Transverse colon (tissue), 4 donors: ENCODE measurements around the gene JADE3. TPM values are rescaled to one million over a fixed set of nuclear protein-coding genes. Genes with fewer than 3 reads are reported as not detected.

Source experiments
- DNase-seq: peaks from one replicate; pipeline ENCODE4 v3.0.0-alpha.2; 2019
- H3K27ac ChIP-seq, 4 donors: fragments of 200-600 bp; sonication (generic); 2 replicates each; pipeline ENCODE4 v1.5.1; 2016 to 2018; ENCODE audit warnings: inconsistent platforms in 4 of 4
- H3K27me3 ChIP-seq: fragments of 200-600 bp; sonication (generic); 2 replicates; pipeline ENCODE4 v1.5.1; 2017; ENCODE audit warnings: inconsistent platforms
- H3K36me3 ChIP-seq, 4 donors: fragments of 200-600 bp; sonication (generic); 2 replicates each; pipeline ENCODE4 v1.5.1; 2017 to 2019; ENCODE audit warnings: inconsistent platforms in 4 of 4
- H3K4me1 ChIP-seq, 4 donors: fragments of 200-600 bp; sonication (generic); 2 replicates each; pipeline ENCODE4 v1.5.1; 2017 to 2020; ENCODE audit warnings: inconsistent platforms in 4 of 4
- H3K4me3 ChIP-seq, 4 donors: fragments of 200-600 bp; sonication (generic); 1 replicate in 1 of 4; 2 replicates in 3 of 4; pipeline versions ENCODE4 v1.5.1 to v1.6.1; 2017 to 2019; ENCODE audit warnings: inconsistent platforms in 4 of 4
- H3K9me3 ChIP-seq, 2 donors: fragments of 200-600 bp; sonication (generic); 2 replicates each; pipeline ENCODE4 v1.5.1; 2017 to 2019; ENCODE audit warnings: inconsistent platforms in 2 of 2
- EP300 ChIP-seq: sonication (generic); formaldehyde crosslinking; IDR thresholded peaks from one replicate; pipeline ENCODE4 v1.6.1; 2017; ENCODE audit warnings: antibody characterized with exemption, low read depth
- POLR2A ChIP-seq: fragments of 450-650 bp; IDR thresholded peaks from one replicate; pipeline ENCODE4 v1.6.1; 2016; ENCODE audit warnings: antibody characterized with exemption, mild to moderate bottlenecking, moderate library complexity
- POLR2AphosphoS5 ChIP-seq, 3 donors: sonication (generic); formaldehyde crosslinking; IDR thresholded peaks; one replicate each; pipeline ENCODE4 v1.6.1; 2016; ENCODE audit warnings: antibody characterized with exemption in 3 of 3
- WGBS, 2 donors: methylation state at CpG; one replicate each; pipeline ENCODE4 v1.1.5; 2018; ENCODE audit warnings: low coverage in 1 of 2; 5-methylcytosine and 5-hydroxymethylcytosine counted together
- in situ Hi-C, 4 donors: fragments of 200-750 bp; cut with MboI; loops; one replicate each; pipeline versions ENCODE4 v1.15.0 to v1.15.1; 2017; ENCODE audit warnings: low sequenced_read_pairs in 3 of 4, low pct_ligation_motif_present in 1 of 4, low pct_unique_long_range_greater_than_20kb in 1 of 4
- intact Hi-C: fragments of 100-400 bp; cut with DNase I; formaldehyde crosslinking; loops from one replicate; pipeline ENCODE4 v1.15.1; 2023; ENCODE audit warnings: low total_unique reads
- total RNA-seq, 4 donors: library from RNA; depleted of rRNA; stranded (reverse); fragments of >200 nt; gene quantifications; one replicate each; pipeline ENCODE4 v1.1.0, GENCODE V29; 2016
- TF ChIP-seq, protein P1 (sequence below), 5 experiments: fragments of 200-600 bp in 3 of 5; fragments of 450-650 bp in 2 of 5; sonication (generic) in 3 of 5; IDR thresholded peaks; 1 replicate in 2 of 5; 2 replicates in 3 of 5; pipeline ENCODE4 v1.5.1; 2016 to 2017; ENCODE audit warnings: antibody characterized with exemption in 5 of 5, inconsistent platforms in 3 of 5, mild to moderate bottlenecking in 2 of 5, moderate library complexity in 1 of 5

JADE3 gene
- total RNA-seq, 4 donors from 2014 or later: 0.60 to 5.6 (median 3.1) TPM

DNA sequence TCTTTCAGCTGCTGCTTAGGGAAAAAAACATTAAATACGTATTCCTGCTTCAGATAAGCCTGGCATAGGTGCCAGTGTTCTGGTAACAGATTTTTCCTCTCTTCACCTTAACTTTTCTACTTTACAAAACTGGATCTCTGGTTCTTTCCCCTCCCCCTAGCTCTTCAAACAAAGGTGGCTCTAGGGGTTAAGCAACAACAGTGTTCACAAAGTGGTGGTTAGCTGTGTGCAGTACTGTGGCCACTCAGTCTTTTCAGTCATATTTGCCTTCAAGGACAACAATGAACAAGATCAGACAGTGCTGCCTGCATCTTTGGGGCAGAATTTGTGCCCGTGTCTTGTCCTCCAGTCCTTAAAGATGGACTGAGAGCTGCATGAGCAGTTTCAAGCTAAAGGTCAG lies 151.0 kb downstream of the JADE3 start:
- DNase-seq: no peak

GRCh38 chrX:47068214-47068613 lies 156.0 kb downstream of the JADE3 start:
- TF ChIP-seq POLR2A (no peak), POLR2AphosphoS5 (IDR thresholded peaks at IDR 0.05) (no peak), EP300 (no peak)
- TF ChIP-seq, protein P1, sequence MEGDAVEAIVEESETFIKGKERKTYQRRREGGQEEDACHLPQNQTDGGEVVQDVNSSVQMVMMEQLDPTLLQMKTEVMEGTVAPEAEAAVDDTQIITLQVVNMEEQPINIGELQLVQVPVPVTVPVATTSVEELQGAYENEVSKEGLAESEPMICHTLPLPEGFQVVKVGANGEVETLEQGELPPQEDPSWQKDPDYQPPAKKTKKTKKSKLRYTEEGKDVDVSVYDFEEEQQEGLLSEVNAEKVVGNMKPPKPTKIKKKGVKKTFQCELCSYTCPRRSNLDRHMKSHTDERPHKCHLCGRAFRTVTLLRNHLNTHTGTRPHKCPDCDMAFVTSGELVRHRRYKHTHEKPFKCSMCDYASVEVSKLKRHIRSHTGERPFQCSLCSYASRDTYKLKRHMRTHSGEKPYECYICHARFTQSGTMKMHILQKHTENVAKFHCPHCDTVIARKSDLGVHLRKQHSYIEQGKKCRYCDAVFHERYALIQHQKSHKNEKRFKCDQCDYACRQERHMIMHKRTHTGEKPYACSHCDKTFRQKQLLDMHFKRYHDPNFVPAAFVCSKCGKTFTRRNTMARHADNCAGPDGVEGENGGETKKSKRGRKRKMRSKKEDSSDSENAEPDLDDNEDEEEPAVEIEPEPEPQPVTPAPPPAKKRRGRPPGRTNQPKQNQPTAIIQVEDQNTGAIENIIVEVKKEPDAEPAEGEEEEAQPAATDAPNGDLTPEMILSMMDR (IDR thresholded peaks at IDR 0.05): no peak
- in situ Hi-C loops (no loop called here), intact Hi-C loops (no loop called here)
- H3K4me3 ChIP-seq: no peak overlapping the region
- DNase-seq: no peak
- H3K27me3 ChIP-seq: no peaks in the 10 kb centered on the region
- WGBS, 2 donors: 61% methylated on average over 3 of the region's 3 CpGs; no CpG with 5 or more reads in 1 of the 2 donors
- no peaks in the 10 kb centered on the region for H3K4me1 ChIP-seq
- no peaks in the 10 kb centered on the region for H3K36me3 ChIP-seq
- H3K27ac ChIP-seq: no peak overlapping the region
- no peaks in the 10 kb centered on the region for H3K9me3 ChIP-seq

More for the DNA sequence above, 151.0 kb downstream of the JADE3 start:
- no peak overlapping the region for H3K4me3 ChIP-seq
- H3K9me3 ChIP-seq: no peaks in the 10 kb centered on the region
- H3K36me3 ChIP-seq: no peaks in the 10 kb centered on the region
- TF ChIP-seq POLR2A (no peak), POLR2AphosphoS5 (IDR thresholded peaks at IDR 0.05) (no peak), EP300 (no peak)
- TF ChIP-seq, protein P1 (IDR thresholded peaks at IDR 0.05): no peak
- H3K27me3 ChIP-seq: no peaks in the 10 kb centered on the region
- WGBS, 2 donors: 71 to 100% methylated on average over 1 to 2 of the region's 2 CpGs
- H3K27ac ChIP-seq: no peak overlapping the region
- in situ Hi-C loops: no loop called here
- intact Hi-C loops: no loop called here
- H3K4me1 ChIP-seq: no peaks in the 10 kb centered on the region

DNA sequence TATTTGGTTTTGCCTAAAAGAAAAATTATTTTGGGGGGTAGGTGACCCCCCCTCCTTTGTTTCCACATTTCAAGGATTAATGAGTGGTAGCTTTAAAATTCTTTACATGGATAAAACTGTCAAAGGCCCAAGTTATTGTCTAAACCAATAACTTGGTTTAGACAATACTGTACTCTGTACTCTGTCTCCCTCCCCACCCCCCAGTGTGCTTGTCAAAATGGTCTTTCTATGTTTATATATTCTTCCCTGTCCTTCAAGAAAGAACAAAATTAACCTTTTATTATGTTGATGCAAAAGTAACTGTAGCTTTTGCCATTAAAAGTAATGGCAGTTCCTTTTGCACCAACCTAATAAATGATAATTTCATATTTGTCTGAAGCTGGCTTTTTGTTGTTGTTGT lies 156.5 kb downstream of the JADE3 start:
- H3K9me3 ChIP-seq: no peaks in the 10 kb centered on the region
- H3K27ac ChIP-seq: no peak overlapping the region
- H3K4me3 ChIP-seq: no peak overlapping the region
- no peak for TF ChIP-seq POLR2AphosphoS5 (IDR thresholded peaks at IDR 0.05)
- TF ChIP-seq EP300: no peak
- TF ChIP-seq, protein P1 (IDR thresholded peaks at IDR 0.05): no peak
- TF ChIP-seq POLR2A: no peak
- no peak for DNase-seq
- in situ Hi-C loops: no loop called here
- H3K36me3 ChIP-seq: no peaks in the 10 kb centered on the region
- H3K27me3 ChIP-seq: no peaks in the 10 kb centered on the region
- H3K4me1 ChIP-seq: no peaks in the 10 kb centered on the region
- intact Hi-C loops: no loop called here

GRCh38 chrX:47078129-47079043 lies 166.2 kb downstream of the JADE3 start, which contains the start of gene RGN:
TSS of gene RGN (plus strand) at chrX:47078443. CDS start at chrX:47081145, 2,702 bp downstream.
- Histone ChIP-seq H3K27ac (no peak within 1 kb of the TSS), H3K36me3 (no peaks in the 10 kb centered on the region), H3K9me3 (no peaks in the 10 kb centered on the region), H3K4me3 (peak within 1 kb of the TSS in 3 of 4 donors; percentile 11 to 32 (median 13)), H3K27me3 (no peaks in the 10 kb centered on the region), H3K4me1 (no peaks in the 10 kb centered on the region)
- 74% methylated on average over 39 of the region's 59 CpGs; no CpG with 5 or more reads in 1 of the 2 donors for whole genome bisulfite sequencing, 2 donors
- intact Hi-C loops (no loop called here), in situ Hi-C loops (no loop called here)
- no peak for DNase-seq
- TF ChIP-seq POLR2A (no peak), EP300 (no peak), POLR2AphosphoS5 (IDR thresholded peaks at IDR 0.05) (no peak)
- TF ChIP-seq, protein P1 (IDR thresholded peaks at IDR 0.05): no peak
